Esophagus muscularis mucosa (tissue), 4 donors: ENCODE results near the gene ACAP3. TPM values are rescaled to one million over a fixed set of nuclear protein-coding genes. Genes with fewer than 3 reads are reported as not detected.
A peak's percentile ranks its signal among the peaks of the same experiment; 100 is the strongest.

ENCODE experiments used
- DNase-seq: peaks from one replicate; pipeline ENCODE4 v3.0.0-alpha.2; 2017; ENCODE audit errors: extremely low spot score
- H3K27ac ChIP-seq, 4 donors: fragments of 200-600 bp; sonication (generic); replicated peaks in 1 of 4; 1 replicate in 3 of 4; 2 replicates in 1 of 4; pipeline ENCODE4 v1.5.1; 2016 to 2019; ENCODE audit warnings: mild to moderate bottlenecking in 1 of 4
- H3K27me3 ChIP-seq, 4 donors: fragments of 200-600 bp; sonication (generic); one replicate each; pipeline versions ENCODE4 v1.5.1 to v1.6.0; 2016 to 2019
- H3K36me3 ChIP-seq, 4 donors: fragments of 200-600 bp; sonication (generic); one replicate each; pipeline ENCODE4 v1.5.1; 2016 to 2019
- H3K4me1 ChIP-seq, 4 donors: fragments of 200-600 bp; sonication (generic); one replicate each; pipeline ENCODE4 v1.5.1; 2016 to 2019
- H3K4me3 ChIP-seq, 4 donors: fragments of 200-600 bp; sonication (generic); 1 replicate in 2 of 4; 2 replicates in 2 of 4; pipeline ENCODE4 v1.5.1; 2016 to 2019; ENCODE audit warnings: mild to moderate bottlenecking in 4 of 4, moderate library complexity in 1 of 4
- H3K9me3 ChIP-seq, 4 donors: fragments of 200-600 bp; sonication (generic); 1 replicate in 3 of 4; 2 replicates in 1 of 4; pipeline ENCODE4 v1.5.1; 2016 to 2019
- EP300 ChIP-seq: sonication (generic); formaldehyde crosslinking; IDR thresholded peaks from one replicate; pipeline ENCODE4 v1.6.1; 2017; ENCODE audit warnings: antibody characterized with exemption
- POLR2A ChIP-seq: fragments of 450-650 bp; IDR thresholded peaks from one replicate; pipeline ENCODE4 v1.6.1; 2017; ENCODE audit warnings: antibody characterized with exemption, moderate library complexity, mild to moderate bottlenecking, low read depth
- POLR2AphosphoS5 ChIP-seq, 2 donors: sonication (generic); formaldehyde crosslinking; IDR thresholded peaks; one replicate each; pipeline ENCODE4 v1.6.1; 2017; ENCODE audit warnings: antibody characterized with exemption in 2 of 2
- WGBS: methylation state at CpG from one replicate; pipeline ENCODE4 v1.1.5; 2018; 5-methylcytosine and 5-hydroxymethylcytosine counted together
- intact Hi-C: fragments of 100-400 bp; cut with DNase I; formaldehyde crosslinking; loops from one replicate; pipeline ENCODE4 v1.15.1; 2023
- total RNA-seq, 4 donors: library from RNA; depleted of rRNA; stranded (reverse); fragments of >200 nt; gene quantifications; one replicate each; pipeline versions ENCODE4 v1.1.0 to v1.2.1, GENCODE V29; 2016
- TF ChIP-seq, protein P1 (sequence below), 3 experiments: fragments of 200-600 bp in 2 of 3; fragments of 450-650 bp in 1 of 3; sonication (generic) in 2 of 3; IDR thresholded peaks; one replicate each; pipeline ENCODE4 v1.5.1; 2017 to 2019; ENCODE audit warnings: antibody characterized with exemption in 3 of 3, mild to moderate bottlenecking in 2 of 3, moderate library complexity in 1 of 3

ACAP3 gene
- total RNA-seq, 4 donors from 2014 or later, result 34.8 to 63.2 (median 47.4) TPM

- Histone ChIP-seq H3K27me3 (no peaks in the 10 kb centered on the region), H3K4me1 (peaks cover 14 to 50% (median 46%) of the 10 kb centered on the region in 4 donors), H3K9me3 (no peaks in the 10 kb centered on the region), H3K27ac (no peak overlapping the region), H3K4me3 (no peak overlapping the region), H3K36me3 (peaks cover 43 to 71% (median 60%) of the 10 kb centered on the region in 4 donors)
- intact Hi-C loops, result no loop called here
- DNase-seq, result no peak
- 89% methylated on average over 30 of the region's 49 CpGs for WGBS
- TF ChIP-seq, protein P1, sequence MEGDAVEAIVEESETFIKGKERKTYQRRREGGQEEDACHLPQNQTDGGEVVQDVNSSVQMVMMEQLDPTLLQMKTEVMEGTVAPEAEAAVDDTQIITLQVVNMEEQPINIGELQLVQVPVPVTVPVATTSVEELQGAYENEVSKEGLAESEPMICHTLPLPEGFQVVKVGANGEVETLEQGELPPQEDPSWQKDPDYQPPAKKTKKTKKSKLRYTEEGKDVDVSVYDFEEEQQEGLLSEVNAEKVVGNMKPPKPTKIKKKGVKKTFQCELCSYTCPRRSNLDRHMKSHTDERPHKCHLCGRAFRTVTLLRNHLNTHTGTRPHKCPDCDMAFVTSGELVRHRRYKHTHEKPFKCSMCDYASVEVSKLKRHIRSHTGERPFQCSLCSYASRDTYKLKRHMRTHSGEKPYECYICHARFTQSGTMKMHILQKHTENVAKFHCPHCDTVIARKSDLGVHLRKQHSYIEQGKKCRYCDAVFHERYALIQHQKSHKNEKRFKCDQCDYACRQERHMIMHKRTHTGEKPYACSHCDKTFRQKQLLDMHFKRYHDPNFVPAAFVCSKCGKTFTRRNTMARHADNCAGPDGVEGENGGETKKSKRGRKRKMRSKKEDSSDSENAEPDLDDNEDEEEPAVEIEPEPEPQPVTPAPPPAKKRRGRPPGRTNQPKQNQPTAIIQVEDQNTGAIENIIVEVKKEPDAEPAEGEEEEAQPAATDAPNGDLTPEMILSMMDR (IDR thresholded peaks at IDR 0.05), result no peak
- no peak for TF ChIP-seq POLR2A
- no peak for TF ChIP-seq EP300
- no peak for TF ChIP-seq POLR2AphosphoS5 (IDR thresholded peaks at IDR 0.05)
Observed at GRCh38 chr1:1312450-1313314, 5.0 kb upstream of the ACAP3 start.

GRCh38 chr1:1311107-1312104 lies 3.7 kb upstream of the ACAP3 start:
- no peak for DNase-seq
- 85% methylated on average over 17 of the region's 22 CpGs for WGBS
- intact Hi-C loops, result no loop called here
- H3K9me3 ChIP-seq, result no peaks in the 10 kb centered on the region
- TF ChIP-seq POLR2AphosphoS5 (IDR thresholded peaks at IDR 0.05) (no peak), EP300 (no peak), POLR2A (no peak)
- TF ChIP-seq, protein P1 (IDR thresholded peaks at IDR 0.05), result no peak
- H3K27me3 ChIP-seq, result no peaks in the 10 kb centered on the region
- H3K4me3 ChIP-seq, result no peak overlapping the region
- H3K4me1 ChIP-seq, result peaks cover 20 to 49% (median 43%) of the 10 kb centered on the region in 4 donors
- H3K36me3 ChIP-seq, result peaks cover 43 to 64% (median 59%) of the 10 kb centered on the region in 4 donors
- H3K27ac ChIP-seq, result no peak overlapping the region

DNA sequence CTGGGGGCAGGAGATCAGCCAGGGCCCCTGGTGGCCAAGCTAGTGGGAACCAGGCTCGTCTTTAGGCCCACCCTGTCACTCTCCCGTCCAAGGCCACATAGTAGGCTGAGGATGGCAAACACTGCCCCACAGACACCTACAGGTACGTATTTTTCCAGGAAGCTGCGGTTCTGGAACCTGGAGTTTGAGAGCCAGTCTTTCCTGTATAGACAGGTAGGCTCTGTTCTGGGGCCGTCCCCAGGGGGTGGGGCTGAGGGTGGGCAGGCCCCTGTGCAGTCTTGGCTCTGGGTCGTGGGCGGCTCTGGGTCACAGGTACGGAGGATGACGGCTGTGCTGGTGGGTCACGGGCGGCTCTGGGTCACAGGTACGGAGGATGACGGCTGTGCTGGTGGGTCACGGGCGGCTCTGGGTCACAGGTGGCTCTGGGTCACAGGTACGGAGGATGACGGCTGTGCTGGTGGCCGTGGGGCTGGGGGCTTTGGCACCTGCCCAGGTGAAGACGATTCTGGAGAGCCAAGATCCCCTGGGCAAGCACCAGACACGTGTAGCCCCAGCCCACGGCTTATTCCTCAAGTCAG lies 2.8 kb upstream of the ACAP3 start:
- no peak for TF ChIP-seq EP300
- TF ChIP-seq, protein P1 (IDR thresholded peaks at IDR 0.05), result no peak
- no peak for TF ChIP-seq POLR2A
- TF ChIP-seq POLR2AphosphoS5 (IDR thresholded peaks at IDR 0.05), result no peak
- DNase-seq, result no peak
- 82% methylated on average over 16 of the region's 21 CpGs for WGBS
- H3K4me1 ChIP-seq, result peaks cover 28 to 49% (median 43%) of the 10 kb centered on the region in 4 donors
- H3K27ac ChIP-seq, result peak overlapping the region in 3 of 4 donors; percentile 83 to 96 (median 92)
- no peaks in the 10 kb centered on the region for H3K27me3 ChIP-seq
- no peak overlapping the region for H3K4me3 ChIP-seq
- H3K9me3 ChIP-seq, result no peaks in the 10 kb centered on the region
- intact Hi-C loops, result no loop called here
- H3K36me3 ChIP-seq, result peaks cover 38 to 58% (median 55%) of the 10 kb centered on the region in 4 donors

DNA sequence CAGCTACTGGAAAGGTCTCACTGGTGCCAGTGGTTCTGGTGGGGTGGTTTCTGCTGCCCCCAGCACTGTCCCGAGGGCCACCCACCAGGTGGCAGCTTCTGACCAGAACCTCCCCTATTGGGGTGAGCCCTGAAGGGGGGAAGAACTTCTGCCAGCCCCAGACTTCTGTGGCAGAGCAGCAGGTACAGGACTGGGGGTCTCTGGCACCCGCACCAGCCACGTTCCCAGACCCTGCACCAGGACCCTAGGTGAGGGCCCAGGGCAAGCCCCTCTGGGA lies 2.3 kb upstream of the ACAP3 start:
- Histone ChIP-seq H3K9me3 (no peaks in the 10 kb centered on the region), H3K36me3 (peaks cover 38 to 55% (median 52%) of the 10 kb centered on the region in 4 donors), H3K4me3 (no peak overlapping the region), H3K27me3 (no peaks in the 10 kb centered on the region), H3K4me1 (peaks cover 33 to 49% (median 43%) of the 10 kb centered on the region in 4 donors), H3K27ac (peak overlapping the region; percentile 83 to 96 (median 94))
- intact Hi-C loops, result no loop called here
- no peak for TF ChIP-seq POLR2A
- TF ChIP-seq, protein P1 (IDR thresholded peaks at IDR 0.05), result no peak
- no peak for TF ChIP-seq EP300
- TF ChIP-seq POLR2AphosphoS5 (IDR thresholded peaks at IDR 0.05), result no peak
- DNase-seq, result no peak
- WGBS, result 67% methylated on average over 1 of the region's 3 CpGs
